ENCODE measurements around the gene SNX24. TPM values are rescaled to one million over a fixed set of nuclear protein-coding genes. Genes with fewer than 3 reads are reported as not detected.
"Not testable (repeated sequence)": the region's sequence is repeated elsewhere in the genome, so short reads cannot be mapped to it uniquely, and the experiment has no call there.

SNX24 gene
- total RNA-seq, 2 donors from 2014 or later = 15.6 to 34.2 TPM

GRCh38 chr5:122967085-122967484 lies 121.7 kb downstream of the SNX24 start:
- ATAC-seq (ENCODE audit: insufficient number of reproducible peaks, low FRiP score, low read depth) (no peak), DNase-seq (ENCODE audit: low spot score) (no peak)
- no peak for TF ChIP-seq CTCF (IDR thresholded peaks at IDR 0.05)
- H3K4me3 ChIP-seq = no peak overlapping the region
- no peaks in the 10 kb centered on the region for H3K36me3 ChIP-seq
- no peak overlapping the region for H3K27ac ChIP-seq
- H3K9me3 ChIP-seq = no peaks in the 10 kb centered on the region
- H3K4me1 ChIP-seq (ENCODE audit: control insufficient read depth in 1 of 2, low read depth in 2 of 2) = no peaks in the 10 kb centered on the region
- H3K27me3 ChIP-seq (replicated peaks; ENCODE audit: insufficient read depth) = no peaks in the 10 kb centered on the region

- DNase-seq (ENCODE audit: low spot score) (no peak), ATAC-seq (ENCODE audit: insufficient number of reproducible peaks, low FRiP score, low read depth) (no peak)
- no peaks in the 10 kb centered on the region for H3K36me3 ChIP-seq
- no peaks in the 10 kb centered on the region for H3K9me3 ChIP-seq
- H3K4me1 ChIP-seq (ENCODE audit: control insufficient read depth in 1 of 2, low read depth in 2 of 2) = no peaks in the 10 kb centered on the region
- H3K27me3 ChIP-seq (replicated peaks; ENCODE audit: insufficient read depth) = no peaks in the 10 kb centered on the region
- no peak overlapping the region for H3K4me3 ChIP-seq
- no peak overlapping the region for H3K27ac ChIP-seq
- TF ChIP-seq CTCF (IDR thresholded peaks at IDR 0.05) = no peak
Measured at GRCh38 chr5:122967625-122968024, 122.2 kb downstream of the SNX24 start.

GRCh38 chr5:122968056-122968455 lies 122.6 kb downstream of the SNX24 start:
- DNase-seq (ENCODE audit: low spot score); ATAC-seq (ENCODE audit: insufficient number of reproducible peaks, low FRiP score, low read depth); H3K9me3 ChIP-seq; H3K4me3 ChIP-seq; H3K4me1 ChIP-seq (ENCODE audit: control insufficient read depth in 1 of 2, low read depth in 2 of 2); H3K36me3 ChIP-seq; H3K27me3 ChIP-seq (replicated peaks; ENCODE audit: insufficient read depth); H3K27ac ChIP-seq: not testable (repeated sequence)

GRCh38 chr5:122971333-122971732 lies 125.9 kb downstream of the SNX24 start:
- Histone ChIP-seq H3K9me3 (no peaks in the 10 kb centered on the region), H3K4me1 (ENCODE audit: control insufficient read depth in 1 of 2, low read depth in 2 of 2) (no peaks in the 10 kb centered on the region), H3K27ac (no peak overlapping the region), H3K36me3 (no peaks in the 10 kb centered on the region), H3K4me3 (no peak overlapping the region), H3K27me3 (replicated peaks; ENCODE audit: insufficient read depth) (no peaks in the 10 kb centered on the region)
- DNase-seq (ENCODE audit: low spot score) (no peak), ATAC-seq (ENCODE audit: insufficient number of reproducible peaks, low FRiP score, low read depth) (no peak)
- no peak for TF ChIP-seq CTCF (IDR thresholded peaks at IDR 0.05)

DNA sequence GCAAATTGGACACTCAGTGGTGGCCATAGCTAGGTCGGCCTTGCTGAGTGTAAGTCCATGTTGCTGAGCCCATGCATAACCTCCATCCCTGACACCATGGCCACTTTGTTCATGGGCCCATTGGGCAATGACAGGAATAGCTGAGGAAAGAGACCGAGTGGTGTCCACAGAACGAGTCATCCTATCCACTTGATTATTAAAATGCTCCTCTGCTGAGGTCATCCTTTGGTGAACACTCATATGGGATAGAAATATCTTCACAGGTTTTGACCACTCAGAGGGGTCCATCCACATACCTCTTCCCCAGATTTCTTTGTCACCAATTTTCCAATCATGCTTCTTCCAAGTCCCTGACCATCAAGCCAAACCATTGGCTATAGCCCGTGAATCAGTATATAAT lies 127.5 kb downstream of the SNX24 start:
- Histone ChIP-seq H3K4me1 (ENCODE audit: control insufficient read depth in 1 of 2, low read depth in 2 of 2) (no peaks in the 10 kb centered on the region), H3K36me3 (no peaks in the 10 kb centered on the region), H3K9me3 (no peaks in the 10 kb centered on the region), H3K27ac (no peak overlapping the region), H3K27me3 (replicated peaks; ENCODE audit: insufficient read depth) (no peaks in the 10 kb centered on the region), H3K4me3 (no peak overlapping the region)
- no peak for ATAC-seq (ENCODE audit: insufficient number of reproducible peaks, low FRiP score, low read depth)
- DNase-seq (ENCODE audit: low spot score) = no peak
- no peak for TF ChIP-seq CTCF (IDR thresholded peaks at IDR 0.05)

DNA sequence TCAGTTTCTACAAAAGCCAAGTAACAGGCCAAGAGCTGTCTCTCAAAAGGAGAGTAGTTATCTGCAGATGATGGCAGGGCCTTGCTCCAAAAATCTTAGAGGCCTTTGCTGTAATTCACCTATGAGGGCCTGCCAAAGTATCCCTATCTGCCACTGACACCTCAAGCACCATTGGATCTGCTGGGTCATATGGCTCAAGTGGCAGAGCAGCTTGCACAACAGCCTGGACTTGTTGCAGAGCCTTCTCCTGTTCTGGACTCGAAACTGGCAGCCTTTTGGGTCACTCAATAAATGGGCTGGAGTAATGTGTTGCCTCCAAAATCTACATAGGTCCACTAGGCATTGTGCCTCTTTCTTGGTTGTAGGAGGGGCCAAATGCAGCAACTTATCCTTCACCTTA lies 128.3 kb downstream of the SNX24 start:
- not testable (repeated sequence) for H3K27me3 ChIP-seq (replicated peaks; ENCODE audit: insufficient read depth); H3K27ac ChIP-seq; DNase-seq (ENCODE audit: low spot score); ATAC-seq (ENCODE audit: insufficient number of reproducible peaks, low FRiP score, low read depth); H3K36me3 ChIP-seq; H3K9me3 ChIP-seq; H3K4me3 ChIP-seq; H3K4me1 ChIP-seq (ENCODE audit: control insufficient read depth in 1 of 2, low read depth in 2 of 2)

GRCh38 chr5:122974251-122974650 lies 128.8 kb downstream of the SNX24 start:
- H3K27ac ChIP-seq; H3K4me1 ChIP-seq (ENCODE audit: control insufficient read depth in 1 of 2, low read depth in 2 of 2); H3K36me3 ChIP-seq; ATAC-seq (ENCODE audit: insufficient number of reproducible peaks, low FRiP score, low read depth); H3K9me3 ChIP-seq; H3K4me3 ChIP-seq; DNase-seq (ENCODE audit: low spot score); H3K27me3 ChIP-seq (replicated peaks; ENCODE audit: insufficient read depth): not testable (repeated sequence)

All from thoracic aorta (tissue), 2 donors.